Daoy (cell line): ENCODE results near the gene PDSS2. TPM values are rescaled to one million over a fixed set of nuclear protein-coding genes. Genes with fewer than 3 reads are reported as not detected.
"Not testable (repeated sequence)": the region's sequence is repeated elsewhere in the genome, so short reads cannot be mapped to it uniquely, and the experiment has no call there.

Source experiments
- DNase-seq: peaks from one replicate; pipeline ENCODE4 v3.0.0-alpha.2; 2015; ENCODE audit warnings: low read depth
- total RNA-seq: library from RNA; depleted of rRNA; stranded (reverse); fragments of >200 nt; shearing (Covaris generic); gene quantifications from 2 replicates; pipeline ENCODE4 v1.2.3, GENCODE V29; 2014

Gene PDSS2
- total RNA-seq, 1 experiment from 2014 or later = 9.2 TPM

- not testable (repeated sequence) for DNase-seq
Observed at GRCh38 chr6:107475826-107476225, 16.5 kb upstream of the PDSS2 start.

DNA sequence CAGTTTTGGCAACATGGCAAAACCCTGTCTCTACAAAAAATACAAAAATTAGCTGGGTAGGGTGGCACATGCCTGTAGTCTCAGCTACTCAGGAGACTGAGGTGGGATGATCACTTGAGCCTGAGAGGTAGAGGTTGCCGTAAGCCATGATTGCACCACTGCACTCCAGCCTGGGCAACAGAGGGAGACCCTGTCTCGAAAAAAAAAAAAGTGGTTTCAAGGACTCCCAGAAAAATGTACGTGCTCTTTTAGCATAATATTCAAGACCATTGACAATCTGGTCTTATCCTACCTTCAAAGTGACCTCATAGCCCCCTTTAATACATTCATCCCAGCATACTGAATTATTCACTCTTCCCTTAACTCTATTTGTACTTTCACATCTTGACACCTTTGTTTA is 16.0 kb upstream of the PDSS2 start:
- DNase-seq = not testable (repeated sequence)

GRCh38 chr6:107473660-107474059 is 14.3 kb upstream of the PDSS2 start:
- no peak for DNase-seq

DNA sequence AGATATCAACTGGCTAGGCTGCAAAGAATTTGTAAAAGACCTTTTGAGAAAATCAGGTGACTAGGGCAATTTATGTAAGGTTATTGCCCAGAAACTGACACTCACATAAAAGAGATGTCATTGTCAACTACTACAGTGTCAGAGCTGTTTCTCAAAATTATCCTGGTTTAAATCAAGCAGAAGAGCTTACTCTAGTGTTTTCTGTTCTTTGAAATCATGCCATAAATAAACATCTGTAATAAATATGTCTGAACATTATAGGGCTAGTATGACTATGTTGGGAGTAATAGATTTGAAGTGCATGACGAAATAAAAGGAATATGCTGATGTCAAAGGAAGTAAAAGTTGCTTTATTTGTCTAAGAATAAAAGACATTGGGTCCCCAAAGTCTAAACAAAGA is 11.0 kb upstream of the PDSS2 start:
- no peak for DNase-seq

DNA sequence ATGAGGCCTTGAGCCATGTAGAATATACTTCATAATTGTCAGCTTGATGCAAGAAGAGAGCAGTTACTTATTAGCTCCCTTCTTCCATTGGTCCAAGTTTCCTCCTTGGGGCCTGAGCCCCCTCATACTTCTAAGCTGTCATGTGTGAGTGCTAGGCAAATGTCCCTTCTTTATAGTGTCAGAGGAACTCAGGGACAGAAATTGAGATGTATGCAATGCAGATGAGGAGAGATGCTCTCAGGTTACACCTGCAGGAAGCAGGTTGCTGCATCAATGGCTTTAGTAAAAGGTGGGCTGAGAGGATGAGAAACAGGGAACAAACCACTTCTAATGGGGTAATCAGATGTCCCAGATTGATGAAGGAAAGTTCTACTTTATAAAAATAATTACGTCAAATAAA is 6.7 kb upstream of the PDSS2 start:
- no peak for DNase-seq

DNA sequence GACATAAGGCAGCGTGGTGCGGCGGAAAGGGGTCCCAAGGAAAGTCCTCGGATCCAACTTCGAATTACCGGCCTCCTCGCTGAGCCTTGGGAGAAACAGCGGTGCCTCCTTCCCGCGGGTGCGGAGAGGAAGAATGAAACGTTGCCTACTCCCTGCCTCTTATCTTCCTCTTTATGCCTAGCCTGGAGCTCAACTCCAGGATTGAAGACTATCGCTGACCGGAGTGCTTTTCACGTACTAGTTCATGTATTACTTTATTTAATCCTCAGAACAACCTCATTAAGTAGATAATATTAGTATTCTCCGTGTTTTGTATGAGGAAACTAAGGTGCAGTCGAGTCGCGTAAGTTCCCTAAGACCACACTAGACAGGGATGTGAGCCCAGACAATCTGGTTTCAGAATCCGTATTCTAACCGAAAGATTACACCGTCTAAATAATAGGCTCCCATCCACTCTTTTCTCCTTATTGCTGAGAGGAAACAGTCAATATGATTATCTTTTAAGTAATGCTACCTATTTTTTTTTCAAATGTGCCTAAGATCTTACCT is 793 bp upstream of the PDSS2 start:
- no peak for DNase-seq

DNA sequence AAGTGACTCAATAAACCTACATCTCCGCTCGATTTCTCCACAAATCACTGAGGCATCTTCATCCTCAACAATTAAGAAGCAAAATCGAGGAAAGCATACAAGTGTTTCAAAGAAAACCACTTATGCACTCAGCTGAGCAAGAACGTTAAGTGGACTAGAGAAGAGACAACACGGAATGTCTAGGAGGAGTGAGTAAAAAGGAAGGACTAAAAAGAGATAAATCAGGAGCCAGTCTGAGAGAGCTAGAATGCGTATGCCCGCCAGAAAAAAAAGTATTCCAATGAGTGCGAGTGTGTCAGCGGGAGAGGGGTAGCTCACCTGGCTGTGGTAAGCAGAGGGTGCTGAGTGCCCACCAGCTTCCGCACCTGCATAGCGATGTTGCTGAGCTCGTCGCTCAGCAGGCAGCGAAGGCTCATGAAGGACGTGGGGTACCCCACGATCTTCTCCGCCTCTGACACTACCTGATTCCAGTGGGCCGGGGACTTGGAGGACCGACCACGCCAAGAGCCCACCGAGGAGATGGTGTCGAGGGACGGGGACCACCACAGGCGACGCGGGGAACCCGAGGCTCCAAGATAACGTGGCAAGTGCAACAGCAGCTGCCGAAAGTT is 587 bp downstream of the PDSS2 start:
- DNase-seq = peak; percentile 33

GRCh38 chr6:107448776-107449175 is 10.6 kb downstream of the PDSS2 start:
- DNase-seq = no peak

DNA sequence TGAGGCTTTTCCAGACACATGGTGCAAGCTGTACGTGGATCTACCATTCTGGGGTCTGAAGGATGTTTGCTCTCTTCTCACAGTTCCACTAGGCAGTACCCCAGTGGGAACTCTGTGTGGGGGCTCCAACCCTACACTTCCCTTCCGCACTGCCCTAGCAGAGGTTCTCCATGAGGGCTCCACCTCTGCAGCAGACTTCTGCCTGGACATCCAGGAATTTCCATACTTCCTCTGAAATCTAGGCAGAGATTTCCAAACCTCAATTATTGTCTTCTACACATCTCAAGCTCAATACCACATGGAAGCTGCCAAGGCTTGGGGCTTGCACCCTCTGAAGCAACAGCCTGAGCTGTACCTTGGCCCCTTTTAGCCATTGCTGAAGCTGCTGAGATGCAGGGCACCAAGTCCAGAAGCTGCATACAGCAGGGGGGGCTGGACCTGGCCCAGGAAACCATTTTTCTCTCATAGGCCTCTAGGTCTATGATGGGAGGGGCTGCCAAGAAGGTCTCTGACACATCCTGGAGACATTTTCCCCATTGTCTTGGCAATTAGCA is 11.6 kb downstream of the PDSS2 start:
- DNase-seq = no peak

DNA sequence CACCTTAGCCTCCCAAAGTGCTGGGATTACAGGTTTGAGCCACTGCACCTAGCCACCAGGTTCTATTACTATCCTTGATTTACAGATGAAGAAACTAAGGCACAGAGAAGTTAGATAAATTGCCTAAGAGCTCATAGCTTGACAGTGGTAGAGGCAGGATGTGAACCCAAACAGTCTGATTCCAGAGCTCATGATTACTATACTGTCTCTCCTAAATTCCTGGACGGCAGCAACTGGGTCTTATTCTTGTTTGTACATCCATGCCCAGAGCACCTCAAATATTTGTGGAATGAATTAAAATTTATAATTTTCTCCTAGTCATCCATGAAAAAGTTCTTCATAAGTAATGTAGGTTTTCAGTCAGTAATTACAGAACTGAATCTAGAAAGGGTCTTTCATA is 15.1 kb downstream of the PDSS2 start:
- DNase-seq = no peak

DNA sequence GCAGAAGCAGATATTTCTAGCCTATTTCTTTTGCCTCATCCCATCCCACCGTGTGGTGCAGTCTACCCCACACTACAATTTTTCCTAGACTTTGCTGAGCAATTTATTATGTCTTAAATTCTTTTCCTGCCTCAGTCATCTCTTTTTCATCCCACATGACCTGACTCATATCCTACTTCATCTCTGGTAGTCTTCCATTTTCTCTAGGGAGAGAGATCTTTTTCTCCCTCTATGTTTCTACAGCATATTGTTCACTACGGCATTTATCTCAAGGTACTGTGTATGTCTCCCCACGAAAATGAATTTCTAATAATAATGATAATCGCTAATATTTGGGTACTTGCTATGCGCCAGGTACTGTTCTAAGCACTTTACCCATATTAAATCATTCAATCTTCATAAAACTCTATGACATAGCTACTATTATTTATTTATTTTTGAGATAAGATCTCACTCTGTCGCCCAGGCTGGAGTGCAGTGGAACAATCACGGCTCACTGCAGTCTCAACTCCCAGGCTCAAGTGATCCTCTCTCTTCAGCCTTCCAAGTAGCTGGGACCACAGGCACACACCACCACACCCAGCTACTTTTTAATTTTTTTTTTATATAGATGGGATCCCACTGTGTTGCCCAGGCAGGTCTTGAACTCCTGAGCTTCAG is 15.6 kb downstream of the PDSS2 start:
- peak; percentile 10 for DNase-seq

GRCh38 chr6:107442938-107443607 is 16.3 kb downstream of the PDSS2 start:
- DNase-seq = no peak

DNA sequence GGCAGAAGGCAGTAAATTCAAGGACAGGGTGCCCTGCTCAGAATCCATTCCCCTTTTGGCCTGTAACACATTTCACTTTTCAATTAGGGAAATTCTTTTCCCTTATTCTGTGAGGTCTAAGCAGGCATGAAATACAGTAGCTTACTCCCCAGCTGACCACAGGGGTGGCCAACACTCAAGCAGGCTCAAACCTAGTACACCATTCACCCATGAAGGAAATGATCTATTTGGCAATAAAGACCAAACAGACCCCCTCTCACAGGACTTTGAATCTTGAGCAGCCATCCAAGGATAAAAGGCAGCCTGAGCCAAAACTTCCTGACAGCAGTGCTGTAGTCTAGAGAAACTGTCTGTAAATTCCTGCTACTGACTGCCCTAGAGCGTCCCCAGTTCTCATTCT is 17.7 kb downstream of the PDSS2 start:
- no peak for DNase-seq

DNA sequence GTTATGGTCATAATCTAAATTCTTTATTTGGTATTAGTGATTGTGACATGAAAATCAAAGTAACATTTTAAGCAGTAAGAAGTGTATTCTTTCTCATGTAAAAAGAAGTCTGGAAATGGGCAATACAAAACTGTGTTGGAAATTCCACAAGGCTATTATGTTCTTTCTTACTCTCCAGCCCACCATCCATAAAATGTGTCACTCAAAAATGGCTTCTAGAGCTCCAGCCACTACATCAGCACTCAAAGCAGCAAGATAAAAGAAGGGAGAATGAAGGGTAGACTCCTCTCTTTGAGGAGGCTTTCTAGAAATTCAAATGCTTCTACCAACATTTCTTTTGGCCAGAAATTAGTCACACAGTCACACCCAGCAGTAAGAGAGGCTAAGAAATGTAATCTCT is 18.4 kb downstream of the PDSS2 start:
- DNase-seq = no peak

- no peak for DNase-seq
Observed at GRCh38 chr6:107439406-107439805, 20.0 kb downstream of the PDSS2 start.

- DNase-seq = no peak
Observed at GRCh38 chr6:107437691-107438090, 21.7 kb downstream of the PDSS2 start.

DNA sequence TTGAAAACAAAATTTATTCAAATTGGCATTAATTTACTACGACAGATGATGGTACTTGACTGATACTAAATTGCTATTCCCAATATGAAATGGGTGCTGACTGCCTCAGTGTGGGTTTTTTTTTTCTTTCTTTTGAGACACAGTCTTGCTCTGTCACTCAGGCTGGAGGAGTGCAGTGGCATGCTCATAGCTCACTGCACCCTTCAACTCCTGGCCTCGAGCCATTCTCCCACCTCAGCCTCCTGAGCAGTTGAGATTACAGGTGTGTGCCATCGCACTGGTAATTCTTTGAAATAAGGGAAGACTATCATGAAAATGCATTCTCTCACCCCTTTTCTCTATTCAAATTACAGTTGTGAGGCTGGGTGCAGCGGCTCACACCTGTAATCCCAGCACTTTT is 22.5 kb downstream of the PDSS2 start:
- no peak for DNase-seq

GRCh38 chr6:107435798-107436197 is 23.6 kb downstream of the PDSS2 start:
- DNase-seq = no peak

- no peak for DNase-seq
Observed at GRCh38 chr6:107434812-107435211, 24.6 kb downstream of the PDSS2 start.

DNA sequence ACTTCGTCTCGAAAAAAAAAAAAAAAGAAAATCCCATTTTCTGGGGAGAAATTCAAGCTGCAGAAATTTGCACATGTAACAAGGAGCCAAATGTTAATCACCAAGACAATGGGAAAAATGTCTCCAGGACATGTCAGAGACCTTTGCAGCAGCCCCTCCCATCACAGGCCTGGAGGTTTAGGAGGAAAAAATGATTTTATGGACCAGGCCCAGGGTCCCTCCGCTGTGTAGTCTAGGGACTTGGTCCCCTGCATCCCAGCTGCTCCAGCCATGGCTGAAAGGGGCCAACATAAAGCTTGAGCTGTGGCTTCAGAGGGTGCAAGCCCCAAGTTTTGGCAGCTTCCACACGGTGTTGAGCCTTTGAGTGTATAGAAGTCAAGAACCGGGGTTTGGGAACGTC is 33.4 kb downstream of the PDSS2 start:
- DNase-seq = not testable (repeated sequence)

DNA sequence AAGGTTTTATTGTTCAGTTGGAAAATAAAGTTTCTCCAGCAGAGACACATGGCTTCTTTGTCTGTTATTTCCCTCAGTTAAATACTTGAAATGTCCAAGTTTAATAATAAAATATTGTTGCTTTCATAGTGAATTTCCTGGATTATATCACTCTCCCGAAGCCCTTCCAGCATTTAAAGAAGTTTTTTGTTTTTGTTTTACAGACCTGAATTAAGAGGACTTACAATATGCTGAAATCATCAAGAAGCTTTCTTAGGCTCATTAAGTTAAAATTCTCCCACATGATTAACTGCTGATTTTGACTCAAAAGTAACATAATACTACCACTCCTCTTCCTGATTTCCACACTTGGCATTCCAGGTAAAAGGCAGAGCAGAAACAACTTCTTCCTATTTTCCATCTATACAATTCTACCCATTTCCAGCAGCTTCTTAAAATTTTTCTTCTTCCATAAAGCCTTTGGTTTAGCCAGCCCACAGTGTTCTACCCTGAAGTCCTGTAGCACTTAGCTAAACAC is 35.8 kb downstream of the PDSS2 start:
- no peak for DNase-seq

DNA sequence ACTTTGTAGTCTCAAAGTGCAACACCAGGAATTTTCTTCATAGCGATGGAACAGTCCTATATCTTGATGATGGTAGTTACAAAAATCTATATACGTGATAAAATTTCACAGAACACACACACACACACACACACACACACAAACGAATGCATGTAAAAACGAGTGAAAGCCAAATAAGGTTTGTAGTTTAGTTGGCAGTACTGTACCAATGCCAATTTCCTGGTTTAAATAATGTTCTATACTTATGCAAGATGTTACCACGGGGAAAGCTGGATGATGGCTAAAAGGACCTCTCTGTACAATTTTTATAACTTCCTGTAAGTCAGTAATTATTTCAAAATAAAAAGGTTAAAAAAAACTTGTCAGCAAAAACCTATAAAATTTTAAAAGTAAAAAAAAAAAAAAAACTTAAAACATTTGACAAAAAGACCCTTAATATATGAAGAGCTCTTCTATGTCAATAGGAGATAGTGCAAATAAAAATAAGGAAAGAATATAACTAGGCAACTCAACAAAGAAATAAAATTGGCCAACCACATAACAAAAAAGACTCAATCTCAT is 37.6 kb downstream of the PDSS2 start:
- DNase-seq = no peak
